Measurements from ENCODE around the gene GALNT10.

Gene GALNT10

DNA sequence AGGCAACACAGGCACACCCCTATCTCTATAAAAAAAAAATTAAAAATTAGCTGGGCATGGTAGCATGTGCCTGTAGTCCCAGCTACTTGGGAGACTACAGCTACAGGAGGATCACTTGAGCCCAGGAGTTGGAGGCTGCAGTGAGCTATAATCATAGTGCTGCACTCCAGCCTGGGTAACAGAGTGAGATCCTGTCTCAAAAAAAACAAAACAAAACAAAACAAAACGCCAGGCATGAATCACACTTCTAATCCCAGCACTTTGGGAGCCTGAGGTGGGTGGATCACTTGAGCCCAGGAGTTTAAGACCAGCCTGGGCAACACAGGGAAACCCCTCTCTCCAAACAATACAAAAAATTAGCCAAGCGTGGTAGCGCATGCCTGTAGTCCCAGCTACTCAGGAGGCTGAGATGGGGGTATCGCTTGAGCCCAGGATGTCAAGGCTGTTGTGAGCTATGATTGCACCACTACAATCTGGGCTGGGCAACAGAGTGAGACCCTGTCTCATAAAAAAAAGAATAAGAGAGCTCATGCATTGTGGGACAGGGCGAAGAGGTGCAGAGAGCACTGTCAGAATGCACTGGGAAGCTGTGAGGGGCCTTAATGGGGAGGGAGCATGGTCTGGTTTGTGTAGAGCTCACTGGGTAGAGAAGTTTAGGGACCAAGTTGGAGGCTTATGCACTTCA lies 246.9 kb downstream of the GALNT10 start:
- no peak overlapping the region for H2BK15ac ChIP-seq (ENCODE audit: low read length)
- no peak overlapping the region for H3K4me3 ChIP-seq (ENCODE audit: low read length in 2 of 2)
- DNase-seq (ENCODE audit: low spot score): no peak
- no peak overlapping the region for H2AK5ac ChIP-seq (ENCODE audit: low read depth, low read length)
- peaks cover 1 to 21% of the 10 kb centered on the region in 2 donors for H3K9me3 ChIP-seq (replicated peaks in 1 of 2; ENCODE audit: control insufficient read depth in 2 of 2, insufficient read depth in 1 of 2, low read depth in 1 of 2, low read length in 2 of 2)
- no peaks in the 10 kb centered on the region for H3K79me1 ChIP-seq (ENCODE audit: low read depth, low read length)
- H3K36me3 ChIP-seq (replicated peaks in 1 of 2; ENCODE audit: control insufficient read depth in 2 of 2, insufficient read depth in 2 of 2, low read length in 2 of 2): peaks cover 20 to 85% of the 10 kb centered on the region in 2 donors
- no peak overlapping the region for H2BK12ac ChIP-seq (ENCODE audit: low read length)
- H3K23ac ChIP-seq (ENCODE audit: low read depth, low read length, poor library complexity): no peak overlapping the region
- H3K27ac ChIP-seq (replicated peaks; ENCODE audit: low read length): no peak overlapping the region
- WGBS, 2 donors (ENCODE audit: extremely low coverage in 2 of 2, insufficient read length in 2 of 2, insufficient replicate concordance in 1 of 2): no CpG with 5 or more reads among the region's 5 CpGs
- no peak overlapping the region for H3K18ac ChIP-seq (ENCODE audit: low read length)
- no peak overlapping the region for H4K8ac ChIP-seq (ENCODE audit: low read depth, low read length)
- H3K27me3 ChIP-seq (ENCODE audit: control insufficient read depth in 3 of 3, insufficient read depth in 3 of 3, low read depth in 1 of 3, low read length in 3 of 3): no peaks in the 10 kb centered on the region
- H2AFZ ChIP-seq (ENCODE audit: low read length): no peak overlapping the region
- H3K4ac ChIP-seq (ENCODE audit: low read length): no peak overlapping the region
- H4K91ac ChIP-seq (ENCODE audit: low read depth, low read length, poor library complexity): no peak overlapping the region
- H2BK120ac ChIP-seq (ENCODE audit: low read depth, low read length): no peak overlapping the region
- H3K4me1 ChIP-seq (ENCODE audit: control insufficient read depth in 2 of 2, insufficient read depth in 1 of 2, low read depth in 1 of 2, low read length in 2 of 2): no peaks in the 10 kb centered on the region
- no peak overlapping the region for H3K9ac ChIP-seq (ENCODE audit: low read depth, low read length, poor library complexity)
- no peak overlapping the region for H3K14ac ChIP-seq (ENCODE audit: low read length)
- H2BK5ac ChIP-seq (ENCODE audit: low read length): no peak overlapping the region
- no peak overlapping the region for H3K4me2 ChIP-seq (ENCODE audit: insufficient read depth, low read length, poor library complexity, severe bottlenecking)

DNA sequence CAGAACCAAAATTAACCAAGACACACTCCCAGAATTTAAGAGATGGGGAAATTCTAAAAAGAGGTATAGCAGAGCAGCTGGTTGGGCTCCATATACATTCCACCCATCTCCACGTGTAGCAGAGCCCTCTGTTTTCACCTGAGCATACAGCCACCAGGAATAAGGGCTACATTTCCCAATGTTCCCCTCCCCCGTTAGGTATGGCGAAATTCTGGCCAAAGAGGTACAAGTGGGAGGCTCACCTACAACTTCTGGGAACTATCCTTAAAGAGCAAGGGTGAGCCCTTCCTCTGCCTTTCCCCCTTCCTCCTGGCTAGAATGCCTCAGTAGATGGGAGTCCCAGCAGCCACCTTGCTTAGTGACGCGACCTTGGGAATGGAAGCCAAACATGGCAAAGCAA lies 250.0 kb downstream of the GALNT10 start:
- no peak overlapping the region for H3K23ac ChIP-seq (ENCODE audit: low read depth, low read length, poor library complexity)
- WGBS, 2 donors (ENCODE audit: extremely low coverage in 2 of 2, insufficient read length in 2 of 2, insufficient replicate concordance in 1 of 2): no CpG with 5 or more reads among the region's 5 CpGs
- no peak overlapping the region for H3K14ac ChIP-seq (ENCODE audit: low read length)
- H3K9ac ChIP-seq (ENCODE audit: low read depth, low read length, poor library complexity): no peak overlapping the region
- H3K4me1 ChIP-seq (ENCODE audit: control insufficient read depth in 2 of 2, insufficient read depth in 1 of 2, low read depth in 1 of 2, low read length in 2 of 2): peaks cover 3 to 6% of the 10 kb centered on the region in 2 donors
- no peak overlapping the region for H2BK15ac ChIP-seq (ENCODE audit: low read length)
- H3K18ac ChIP-seq (ENCODE audit: low read length): no peak overlapping the region
- H3K4ac ChIP-seq (ENCODE audit: low read length): no peak overlapping the region
- no peak overlapping the region for H2AK5ac ChIP-seq (ENCODE audit: low read depth, low read length)
- DNase-seq (ENCODE audit: low spot score): no peak
- no peaks in the 10 kb centered on the region for H3K27me3 ChIP-seq (ENCODE audit: control insufficient read depth in 3 of 3, insufficient read depth in 3 of 3, low read depth in 1 of 3, low read length in 3 of 3)
- H2AFZ ChIP-seq (ENCODE audit: low read length): no peak overlapping the region
- no peak overlapping the region for H3K4me3 ChIP-seq (ENCODE audit: low read length in 2 of 2)
- peaks cover 3% of the 10 kb centered on the region for H3K79me1 ChIP-seq (ENCODE audit: low read depth, low read length)
- no peak overlapping the region for H3K4me2 ChIP-seq (ENCODE audit: insufficient read depth, low read length, poor library complexity, severe bottlenecking)
- no peak overlapping the region for H2BK120ac ChIP-seq (ENCODE audit: low read depth, low read length)
- H4K91ac ChIP-seq (ENCODE audit: low read depth, low read length, poor library complexity): no peak overlapping the region
- no peak overlapping the region for H3K27ac ChIP-seq (replicated peaks; ENCODE audit: low read length)
- H3K9me3 ChIP-seq (replicated peaks in 1 of 2; ENCODE audit: control insufficient read depth in 2 of 2, insufficient read depth in 1 of 2, low read depth in 1 of 2, low read length in 2 of 2): peaks cover 1 to 13% of the 10 kb centered on the region in 2 donors
- H4K8ac ChIP-seq (ENCODE audit: low read depth, low read length): no peak overlapping the region
- H3K36me3 ChIP-seq (replicated peaks in 1 of 2; ENCODE audit: control insufficient read depth in 2 of 2, insufficient read depth in 2 of 2, low read length in 2 of 2): peaks cover 21 to 75% of the 10 kb centered on the region in 2 donors
- H2BK5ac ChIP-seq (ENCODE audit: low read length): no peak overlapping the region
- H2BK12ac ChIP-seq (ENCODE audit: low read length): no peak overlapping the region

DNA sequence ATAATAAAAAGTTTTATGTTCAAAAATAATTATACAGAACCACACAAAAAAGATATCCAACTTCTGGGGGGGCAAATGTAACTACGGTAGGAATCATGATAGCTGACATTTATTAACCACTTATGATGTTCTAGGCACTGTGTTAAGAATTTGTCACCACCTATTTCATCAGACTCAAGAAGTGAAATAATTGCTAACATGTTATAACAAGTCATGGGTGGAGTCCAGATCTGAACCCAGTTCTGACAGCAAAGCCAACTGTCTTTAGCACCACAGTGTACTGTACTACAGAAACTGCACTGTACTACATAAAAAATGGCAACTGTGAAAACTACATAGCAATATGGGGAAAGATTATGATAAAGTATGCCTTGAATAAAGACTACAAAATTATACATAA lies 252.3 kb downstream of the GALNT10 start:
- Histone ChIP-seq H3K4me2 (ENCODE audit: insufficient read depth, low read length, poor library complexity, severe bottlenecking) (no peak overlapping the region), H4K91ac (ENCODE audit: low read depth, low read length, poor library complexity) (no peak overlapping the region), H3K4me3 (ENCODE audit: low read length in 2 of 2) (no peak overlapping the region), H3K27me3 (ENCODE audit: control insufficient read depth in 3 of 3, insufficient read depth in 3 of 3, low read depth in 1 of 3, low read length in 3 of 3) (no peaks in the 10 kb centered on the region), H2BK12ac (ENCODE audit: low read length) (no peak overlapping the region), H4K8ac (ENCODE audit: low read depth, low read length) (no peak overlapping the region), H2AFZ (ENCODE audit: low read length) (no peak overlapping the region), H3K23ac (ENCODE audit: low read depth, low read length, poor library complexity) (no peak overlapping the region), H3K18ac (ENCODE audit: low read length) (no peak overlapping the region), H2AK5ac (ENCODE audit: low read depth, low read length) (no peak overlapping the region), H3K9ac (ENCODE audit: low read depth, low read length, poor library complexity) (no peak overlapping the region), H3K79me1 (ENCODE audit: low read depth, low read length) (peaks cover 3% of the 10 kb centered on the region), H2BK5ac (ENCODE audit: low read length) (no peak overlapping the region), H3K9me3 (replicated peaks in 1 of 2; ENCODE audit: control insufficient read depth in 2 of 2, insufficient read depth in 1 of 2, low read depth in 1 of 2, low read length in 2 of 2) (no peaks in the 10 kb centered on the region), H2BK120ac (ENCODE audit: low read depth, low read length) (no peak overlapping the region), H3K14ac (ENCODE audit: low read length) (no peak overlapping the region), H2BK15ac (ENCODE audit: low read length) (no peak overlapping the region), H3K27ac (replicated peaks; ENCODE audit: low read length) (no peak overlapping the region), H3K4me1 (ENCODE audit: control insufficient read depth in 2 of 2, insufficient read depth in 1 of 2, low read depth in 1 of 2, low read length in 2 of 2) (peaks cover 5 to 11% of the 10 kb centered on the region in 2 donors), H3K36me3 (replicated peaks in 1 of 2; ENCODE audit: control insufficient read depth in 2 of 2, insufficient read depth in 2 of 2, low read length in 2 of 2) (peaks cover 11 to 52% of the 10 kb centered on the region in 2 donors), H3K4ac (ENCODE audit: low read length) (no peak overlapping the region)
- DNase-seq (ENCODE audit: low spot score): no peak
- no CpG with 5 or more reads among the region's 1 CpG for WGBS, 2 donors (ENCODE audit: extremely low coverage in 2 of 2, insufficient read length in 2 of 2, insufficient replicate concordance in 1 of 2)

DNA sequence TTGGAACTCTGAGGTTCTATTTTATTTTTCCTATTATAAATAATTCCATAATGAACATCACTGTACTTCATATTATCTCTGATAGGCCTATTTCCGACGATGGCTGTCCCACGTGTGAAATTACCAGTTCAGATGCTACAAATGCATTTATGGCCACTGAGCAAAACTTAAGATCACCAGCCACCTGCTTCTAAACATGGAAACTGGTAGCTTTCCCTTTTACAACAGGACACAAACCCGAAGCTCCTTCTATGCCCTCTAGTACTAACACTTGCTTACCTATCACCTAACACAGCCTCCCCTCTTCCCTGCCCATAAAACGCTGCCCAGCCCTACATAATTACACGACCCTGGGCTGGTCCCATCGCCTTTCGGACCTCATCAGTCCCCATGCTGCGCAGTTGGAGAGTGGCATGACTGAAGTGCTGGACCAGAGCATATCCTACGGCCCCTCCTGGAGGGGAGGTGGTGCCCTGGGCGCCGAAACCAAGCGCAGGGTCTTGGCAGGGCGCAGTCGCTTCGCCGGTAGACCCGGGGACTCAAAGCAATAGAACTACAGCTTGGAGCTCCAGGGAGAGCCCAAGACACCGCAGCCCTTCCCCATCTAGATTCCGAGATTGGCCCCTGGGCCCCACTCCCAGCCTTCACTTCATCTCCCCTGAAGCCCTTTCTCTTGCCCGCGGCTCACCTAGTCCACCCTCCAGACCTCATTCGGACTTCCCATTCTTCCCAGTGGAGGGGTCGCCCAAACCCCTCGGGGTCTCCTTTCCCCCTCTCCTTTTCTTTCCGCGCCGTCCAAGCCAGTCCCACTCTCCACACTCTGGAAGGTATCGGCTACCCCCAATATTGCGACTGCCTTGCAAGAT lies 254.3 kb downstream of the GALNT10 start:
- H3K27ac ChIP-seq (replicated peaks; ENCODE audit: low read length): no peak overlapping the region
- no peak overlapping the region for H4K8ac ChIP-seq (ENCODE audit: low read depth, low read length)
- peaks cover 5 to 11% of the 10 kb centered on the region in 2 donors for H3K4me1 ChIP-seq (ENCODE audit: control insufficient read depth in 2 of 2, insufficient read depth in 1 of 2, low read depth in 1 of 2, low read length in 2 of 2)
- H4K91ac ChIP-seq (ENCODE audit: low read depth, low read length, poor library complexity): no peak overlapping the region
- peak overlapping the region; percentile 99 for H2AFZ ChIP-seq (ENCODE audit: low read length)
- no peak overlapping the region for H2BK15ac ChIP-seq (ENCODE audit: low read length)
- peak overlapping the region; percentile 34 for H3K23ac ChIP-seq (ENCODE audit: low read depth, low read length, poor library complexity)
- H3K14ac ChIP-seq (ENCODE audit: low read length): no peak overlapping the region
- H3K18ac ChIP-seq (ENCODE audit: low read length): no peak overlapping the region
- peak overlapping the region; percentile 92 for H3K4me2 ChIP-seq (ENCODE audit: insufficient read depth, low read length, poor library complexity, severe bottlenecking)
- H3K27me3 ChIP-seq (ENCODE audit: control insufficient read depth in 3 of 3, insufficient read depth in 3 of 3, low read depth in 1 of 3, low read length in 3 of 3): no peaks in the 10 kb centered on the region
- no peak overlapping the region for H3K4ac ChIP-seq (ENCODE audit: low read length)
- peaks cover 6 to 43% of the 10 kb centered on the region in 2 donors for H3K36me3 ChIP-seq (replicated peaks in 1 of 2; ENCODE audit: control insufficient read depth in 2 of 2, insufficient read depth in 2 of 2, low read length in 2 of 2)
- H3K79me1 ChIP-seq (ENCODE audit: low read depth, low read length): peaks cover 3% of the 10 kb centered on the region
- no peaks in the 10 kb centered on the region for H3K9me3 ChIP-seq (replicated peaks in 1 of 2; ENCODE audit: control insufficient read depth in 2 of 2, insufficient read depth in 1 of 2, low read depth in 1 of 2, low read length in 2 of 2)
- peak overlapping the region; percentile 4 for H2BK5ac ChIP-seq (ENCODE audit: low read length)
- peak overlapping the region; percentile 92 for H3K9ac ChIP-seq (ENCODE audit: low read depth, low read length, poor library complexity)
- no CpG with 5 or more reads among the region's 30 CpGs for WGBS, 2 donors (ENCODE audit: extremely low coverage in 2 of 2, insufficient read length in 2 of 2, insufficient replicate concordance in 1 of 2)
- H2AK5ac ChIP-seq (ENCODE audit: low read depth, low read length): no peak overlapping the region
- DNase-seq (ENCODE audit: low spot score): no peak
- no peak overlapping the region for H2BK12ac ChIP-seq (ENCODE audit: low read length)
- no peak overlapping the region for H2BK120ac ChIP-seq (ENCODE audit: low read depth, low read length)
- peak overlapping the region; percentile 74 to 95 for H3K4me3 ChIP-seq (ENCODE audit: low read length in 2 of 2)
